K562 treated with DMSO at 1 percent for 12 hours (cell line): ENCODE results near the gene C1orf74. TPM values are rescaled to one million over a fixed set of nuclear protein-coding genes. Genes with fewer than 3 reads are reported as not detected.

ENCODE experiments used
- total RNA-seq: library from RNA; unstranded; fragments of 300-600 nt; gene quantifications from 2 replicates; pipeline ENCODE4 v1.2.3, GENCODE V29; 2022; ENCODE audit not compliant: insufficient read depth

C1orf74 gene
- total RNA-seq: 1.9 and 3.0 TPM in 2 replicates

GRCh38 chr1:209784265-209785169 is at the start of gene C1orf74:
C1orf74 (minus strand) TSS chr1:209784559; CDS start chr1:209783634, 925 bp downstream.

GRCh38 chr1:209827384-209828262 is 43.3 kb upstream of the C1orf74 start, which contains the start of gene UTP25:
UTP25 (plus strand) TSS chr1:209827972; CDS start chr1:209828064, 92 bp downstream.

GRCh38 chr1:209805875-209806760 is 21.8 kb upstream of the C1orf74 start, which contains the start of gene IRF6:
IRF6 (minus strand) TSS chr1:209806142; CDS start chr1:209801413, 4,729 bp downstream.

GRCh38 chr1:209755926-209756614 is 28.3 kb downstream of the C1orf74 start, which contains the start of gene TRAF3IP3:
TRAF3IP3 (plus strand) TSS chr1:209756053; CDS start chr1:209760040, 3,987 bp downstream.

Other genes starting within 250 kb of the C1orf74 start
- gene CAMK1G, start 200.8 kb downstream of the C1orf74 start, total RNA-seq: not detected in 2 replicates
- gene LAMB3, start 132.1 kb downstream of the C1orf74 start, total RNA-seq: 4.9 and 8.9 TPM in 2 replicates
- 336 and 417 TPM in 2 replicates for gene G0S2, start 109.1 kb downstream of the C1orf74 start, total RNA-seq
- gene HSD11B1, start 79.7 kb downstream of the C1orf74 start, total RNA-seq: 0.67 TPM in 1 of 2 replicates, not detected in the other
- gene TRAF3IP3, start 28.5 kb downstream of the C1orf74 start, total RNA-seq: not detected in 2 replicates
- 0.18 and 0.93 TPM in 2 replicates for gene IRF6, start 21.6 kb upstream of the C1orf74 start, total RNA-seq
- gene UTP25, start 43.4 kb upstream of the C1orf74 start, total RNA-seq: 1.4 and 4.0 TPM in 2 replicates
- gene SYT14, start 153.7 kb upstream of the C1orf74 start, total RNA-seq: not detected in 2 replicates